ENCODE data around the gene PAK6. TPM values are rescaled to one million over a fixed set of nuclear protein-coding genes. Genes with fewer than 3 reads are reported as not detected.

The PAK6 gene
- total RNA-seq, 1 experiment from 2014 or later: 0.45 TPM

DNA sequence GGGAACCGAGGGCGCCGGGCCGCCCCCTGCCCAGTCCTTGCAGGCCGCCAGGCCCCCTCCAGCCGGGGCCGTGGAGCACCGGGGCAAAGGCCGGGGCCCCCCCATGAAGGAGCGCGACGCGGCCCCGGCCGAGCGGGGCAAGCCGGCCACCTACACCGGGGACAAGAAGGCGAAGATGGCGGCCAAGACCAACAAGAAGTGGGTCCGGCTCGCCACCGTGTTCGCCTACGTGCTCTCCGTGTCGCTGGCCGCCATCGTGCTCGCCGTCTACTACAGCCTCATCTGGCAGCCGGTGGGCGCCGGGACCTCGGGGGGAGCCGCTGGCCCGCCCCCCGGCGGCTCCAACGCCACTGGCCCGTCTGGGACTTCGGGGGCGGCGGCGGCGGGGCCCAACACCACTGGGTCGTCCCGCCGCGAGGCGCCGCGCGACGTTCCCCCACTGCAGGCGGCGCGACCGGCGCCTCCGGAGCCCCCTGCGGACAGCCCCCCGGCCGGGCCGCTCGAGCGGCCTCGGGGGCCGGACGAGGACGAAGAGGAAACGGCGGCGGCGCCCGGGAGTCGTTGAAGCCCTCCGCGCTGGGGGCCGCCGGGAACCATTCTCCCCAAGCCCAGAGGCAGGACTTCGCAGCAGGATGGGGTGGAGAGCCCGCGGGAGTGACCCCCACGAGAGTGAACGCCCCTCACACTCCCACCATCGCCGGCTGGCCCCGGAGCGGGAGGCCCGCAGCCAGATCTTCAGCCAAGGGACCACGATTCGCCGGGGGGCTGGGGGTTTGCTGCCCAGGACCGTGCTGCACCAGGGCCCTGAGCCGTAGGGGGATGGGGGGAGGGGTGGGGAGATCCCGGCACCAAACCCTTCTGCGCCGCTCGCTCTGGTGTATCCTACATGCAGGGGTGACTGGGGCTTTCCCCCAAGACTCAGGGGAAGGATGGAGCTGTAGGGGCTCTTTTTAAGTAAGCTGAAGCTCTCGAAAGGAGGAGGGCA, 85.4 kb downstream of the PAK6 start:
- peak overlapping the region; percentile 64 for H3K4me2 ChIP-seq (ENCODE audit: low read depth, low read length, poor library complexity, severe bottlenecking)
- no peaks in the 10 kb centered on the region for H3K9me2 ChIP-seq (replicated peaks; ENCODE audit: insufficient read depth, low read length)
- peaks cover 25% of the 10 kb centered on the region for H3K4me1 ChIP-seq (ENCODE audit: low read length)
- no peak overlapping the region for H3K27ac ChIP-seq (ENCODE audit: low read length)
- no peaks in the 10 kb centered on the region for H3K9me3 ChIP-seq (ENCODE audit: low read length)
- H3K9ac ChIP-seq (ENCODE audit: low read length): peak overlapping the region; percentile 67
- no peaks in the 10 kb centered on the region for H3K79me2 ChIP-seq (ENCODE audit: low read length)
- no peak for DNase-seq
- no peaks in the 10 kb centered on the region; the same call in 1 of the 2 replicates for H3K27me3 ChIP-seq (ENCODE audit: low read length)
- H2AFZ ChIP-seq (ENCODE audit: low read length): no peak overlapping the region
- H4K20me1 ChIP-seq (ENCODE audit: insufficient read depth, low read depth, low read length): peaks cover 4% of the 10 kb centered on the region; the same call in 1 of the 2 replicates
- H3K36me3 ChIP-seq (ENCODE audit: insufficient read depth, low read length): no peaks in the 10 kb centered on the region
- peak overlapping the region; percentile 65 for H3K4me3 ChIP-seq (ENCODE audit: low read length)

DNA sequence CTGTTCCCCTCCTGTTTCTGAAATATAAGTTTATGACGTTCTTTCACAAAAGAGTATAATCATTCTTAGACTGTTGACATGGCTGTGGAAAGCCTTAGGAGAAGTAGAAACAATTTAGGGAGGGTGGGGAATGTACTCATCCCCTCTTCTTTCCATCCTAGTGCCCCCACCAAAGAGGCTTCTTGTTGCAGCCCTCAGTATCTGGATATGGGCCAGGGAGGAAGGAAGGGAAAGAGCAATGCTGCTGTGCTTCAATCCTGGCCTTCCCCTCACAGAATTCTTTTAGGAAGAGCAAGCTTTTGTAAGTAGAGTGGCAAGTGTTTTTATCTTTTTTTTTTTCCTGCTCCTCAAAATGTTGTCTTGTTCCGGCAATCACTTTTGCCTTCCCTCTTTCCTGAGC, 86.3 kb downstream of the PAK6 start:
- Histone ChIP-seq H3K27me3 (ENCODE audit: low read length) (no peaks in the 10 kb centered on the region; the same call in 1 of the 2 replicates), H3K27ac (ENCODE audit: low read length) (no peak overlapping the region), H2AFZ (ENCODE audit: low read length) (no peak overlapping the region), H3K9me3 (ENCODE audit: low read length) (no peaks in the 10 kb centered on the region), H3K4me2 (ENCODE audit: low read depth, low read length, poor library complexity, severe bottlenecking) (no peak overlapping the region), H4K20me1 (ENCODE audit: insufficient read depth, low read depth, low read length) (peaks cover 4% of the 10 kb centered on the region; the same call in 1 of the 2 replicates), H3K9me2 (replicated peaks; ENCODE audit: insufficient read depth, low read length) (no peaks in the 10 kb centered on the region), H3K4me3 (ENCODE audit: low read length) (peak overlapping the region; percentile 65; the same call in 1 of the 2 replicates), H3K36me3 (ENCODE audit: insufficient read depth, low read length) (no peaks in the 10 kb centered on the region), H3K9ac (ENCODE audit: low read length) (no peak overlapping the region), H3K79me2 (ENCODE audit: low read length) (no peaks in the 10 kb centered on the region), H3K4me1 (ENCODE audit: low read length) (peaks cover 25% of the 10 kb centered on the region)
- no peak for DNase-seq

DNA sequence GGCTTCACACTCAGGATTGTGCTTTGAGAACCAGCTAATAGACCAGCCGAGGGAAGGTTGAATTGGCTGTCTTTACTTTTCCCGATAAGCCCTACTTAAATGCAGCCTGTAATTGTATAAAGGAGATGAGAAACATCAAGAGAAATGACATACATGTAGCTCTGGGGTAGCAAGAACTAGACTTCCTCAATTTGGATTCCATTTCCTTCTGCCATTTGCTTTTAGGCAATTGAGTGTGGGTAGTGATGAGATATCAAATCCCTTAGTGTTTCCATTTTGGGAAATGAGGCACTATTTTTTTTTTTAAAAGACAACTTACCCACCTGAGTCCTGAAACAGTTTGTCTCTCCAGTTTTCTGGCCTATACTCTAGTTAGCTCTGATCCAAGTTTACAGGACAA, 86.8 kb downstream of the PAK6 start:
- H3K4me2 ChIP-seq (ENCODE audit: low read depth, low read length, poor library complexity, severe bottlenecking): no peak overlapping the region
- H3K36me3 ChIP-seq (ENCODE audit: insufficient read depth, low read length): no peaks in the 10 kb centered on the region
- H3K9ac ChIP-seq (ENCODE audit: low read length): no peak overlapping the region
- no peaks in the 10 kb centered on the region for H3K9me2 ChIP-seq (replicated peaks; ENCODE audit: insufficient read depth, low read length)
- H3K9me3 ChIP-seq (ENCODE audit: low read length): no peaks in the 10 kb centered on the region
- H4K20me1 ChIP-seq (ENCODE audit: insufficient read depth, low read depth, low read length): peaks cover 4% of the 10 kb centered on the region; the same call in 1 of the 2 replicates
- no peaks in the 10 kb centered on the region; the same call in 1 of the 2 replicates for H3K27me3 ChIP-seq (ENCODE audit: low read length)
- peaks cover 23% of the 10 kb centered on the region for H3K4me1 ChIP-seq (ENCODE audit: low read length)
- no peak for DNase-seq
- H3K27ac ChIP-seq (ENCODE audit: low read length): no peak overlapping the region
- no peak overlapping the region for H2AFZ ChIP-seq (ENCODE audit: low read length)
- H3K79me2 ChIP-seq (ENCODE audit: low read length): no peaks in the 10 kb centered on the region
- no peak overlapping the region for H3K4me3 ChIP-seq (ENCODE audit: low read length)

Other genes starting within 250 kb of the PAK6 start
- gene SRP14, start 199.9 kb upstream of the PAK6 start, total RNA-seq (2014; rRNA removed; shearing (Covaris generic); ENCODE audit: low replicate concordance): 232 and 427 TPM in 2 replicates
- 3.0 and 5.4 TPM in 2 replicates for gene BMF, start 130.2 kb upstream of the PAK6 start, total RNA-seq (2014; rRNA removed; shearing (Covaris generic); ENCODE audit: low replicate concordance)
- gene BUB1B, start 78.0 kb upstream of the PAK6 start, total RNA-seq (2014; rRNA removed; shearing (Covaris generic); ENCODE audit: low replicate concordance): 58.2 and 60.1 TPM in 2 replicates
- gene ANKRD63, start 44.0 kb downstream of the PAK6 start, total RNA-seq (2014; rRNA removed; shearing (Covaris generic); ENCODE audit: low replicate concordance): not detected in 2 replicates
- gene PLCB2, start 68.9 kb downstream of the PAK6 start, total RNA-seq (2014; rRNA removed; shearing (Covaris generic); ENCODE audit: low replicate concordance): 4.3 and 8.7 TPM in 2 replicates
- 5.8 and 9.2 TPM in 2 replicates for gene INAFM2, start 84.6 kb downstream of the PAK6 start, total RNA-seq (2014; rRNA removed; shearing (Covaris generic); ENCODE audit: low replicate concordance)
- gene CCDC9B, start 101.9 kb downstream of the PAK6 start, total RNA-seq (2014; rRNA removed; shearing (Covaris generic); ENCODE audit: low replicate concordance): 1.2 and 3.1 TPM in 2 replicates
- gene PHGR1, start 112.0 kb downstream of the PAK6 start, total RNA-seq (2014; rRNA removed; shearing (Covaris generic); ENCODE audit: low replicate concordance): not detected in 2 replicates
- gene DISP2, start 119.2 kb downstream of the PAK6 start, total RNA-seq (2014; rRNA removed; shearing (Covaris generic); ENCODE audit: low replicate concordance): 0.07 and 2.6 TPM in 2 replicates
- 34.5 and 43.1 TPM in 2 replicates for gene KNSTRN, start 143.7 kb downstream of the PAK6 start, total RNA-seq (2014; rRNA removed; shearing (Covaris generic); ENCODE audit: low replicate concordance)
- gene IVD, start 166.7 kb downstream of the PAK6 start, total RNA-seq (2014; rRNA removed; shearing (Covaris generic); ENCODE audit: low replicate concordance): 38.1 and 56.4 TPM in 2 replicates
- gene BAHD1, start 201.9 kb downstream of the PAK6 start, total RNA-seq (2014; rRNA removed; shearing (Covaris generic); ENCODE audit: low replicate concordance): 10.3 and 15.4 TPM in 2 replicates
- gene CHST14, start 231.9 kb downstream of the PAK6 start, total RNA-seq (2014; rRNA removed; shearing (Covaris generic); ENCODE audit: low replicate concordance): 8.4 and 11.6 TPM in 2 replicates